GM23338 (cell line): ENCODE results near the gene MGLL. TPM values are rescaled to one million over a fixed set of nuclear protein-coding genes. Genes with fewer than 3 reads are reported as not detected.

Experiments
- ATAC-seq: fragments of 200-7000 bp; cut with Tn5 transposase; 3 replicates; pipeline ENCODE4 v1.9.1; 2020
- DNase-seq: peaks from one replicate; pipeline ENCODE4 v3.0.0-alpha.2; 2015; ENCODE audit warnings: low spot score
- H2AFZ ChIP-seq: fragments of 200-600 bp; sonication (generic); 2 replicates; pipeline ENCODE4 v1.8.0; 2016; ENCODE audit warnings: antibody characterized with exemption, mild to moderate bottlenecking, moderate library complexity
- H3F3A ChIP-seq: fragments of 200-600 bp; sonication (generic); replicated peaks from 2 replicates; pipeline ENCODE4 v1.8.0; 2017; ENCODE audit warnings: antibody characterized with exemption, mixed run types, low read depth
- H3K27ac ChIP-seq: fragments of 200-600 bp; sonication (generic); 2 replicates; pipeline ENCODE4 v1.6.1; 2016; ENCODE audit warnings: low read depth
- H3K27me3 ChIP-seq: fragments of 200-600 bp; sonication (generic); 2 replicates; pipeline ENCODE4 v1.8.0; 2016; ENCODE audit warnings: mild to moderate bottlenecking, mixed run types, moderate library complexity; ENCODE audit not compliant: insufficient read depth
- H3K36me3 ChIP-seq: fragments of 200-600 bp; sonication (generic); 2 replicates; pipeline ENCODE4 v1.8.0; 2016; ENCODE audit warnings: mild to moderate bottlenecking; ENCODE audit not compliant: insufficient read depth
- H3K4me1 ChIP-seq: fragments of 200-600 bp; sonication (generic); 2 replicates; pipeline ENCODE4 v1.8.0; 2016; ENCODE audit warnings: mild to moderate bottlenecking, moderate library complexity; ENCODE audit not compliant: insufficient read depth
- H3K4me2 ChIP-seq: fragments of 200-600 bp; sonication (generic); 2 replicates; pipeline ENCODE4 v1.7.1; 2017; ENCODE audit warnings: mixed run types
- H3K4me3 ChIP-seq: fragments of 200-600 bp; sonication (generic); 2 replicates; pipeline ENCODE4 v1.6.1; 2016; ENCODE audit warnings: mixed run types
- H3K79me2 ChIP-seq: fragments of 200-600 bp; sonication (generic); replicated peaks from 2 replicates; pipeline ENCODE4 v1.8.0; 2017; ENCODE audit warnings: mild to moderate bottlenecking; ENCODE audit not compliant: insufficient read depth
- H3K9me2 ChIP-seq: fragments of 200-600 bp; sonication (generic); 2 replicates; pipeline ENCODE4 v1.8.0; 2017; ENCODE audit not compliant: insufficient read depth
- H4K20me1 ChIP-seq: fragments of 200-600 bp; sonication (generic); replicated peaks from 2 replicates; pipeline ENCODE4 v1.8.0; 2017; ENCODE audit warnings: mild to moderate bottlenecking; ENCODE audit not compliant: insufficient read depth
- H3K27ac Mint-ChIP-seq: 2 replicates; pipeline ENCODE4 v1.8.0; 2020; ENCODE audit warnings: inconsistent platforms, mild to moderate bottlenecking, moderate library complexity, mixed read lengths
- H3K27me3 Mint-ChIP-seq: 3 replicates; pipeline ENCODE4 v1.8.0; 2022; ENCODE audit warnings: low read depth, mild to moderate bottlenecking, moderate library complexity, mixed read lengths, inconsistent platforms; ENCODE audit not compliant: insufficient read depth, poor library complexity
- H3K36me3 Mint-ChIP-seq: 3 replicates; pipeline ENCODE4 v1.8.0; 2021; ENCODE audit warnings: low read depth, mild to moderate bottlenecking, inconsistent platforms, moderate library complexity, mixed read lengths
- H3K4me1 Mint-ChIP-seq: 3 replicates; pipeline ENCODE4 v1.8.0; 2020; ENCODE audit warnings: mild to moderate bottlenecking, inconsistent platforms, mixed read lengths
- H3K4me3 Mint-ChIP-seq: 3 replicates; pipeline ENCODE4 v1.8.0; 2021; ENCODE audit warnings: moderate library complexity, mild to moderate bottlenecking, inconsistent platforms, mixed read lengths
- H3K9me3 Mint-ChIP-seq: 3 replicates; pipeline ENCODE4 v1.8.0; 2020; ENCODE audit warnings: moderate library complexity, mild to moderate bottlenecking, inconsistent platforms, mixed read lengths
- EZH2phosphoT487 ChIP-seq: fragments of 200-600 bp; sonication (generic); IDR thresholded peaks from one replicate; pipeline ENCODE4 v1.8.1; 2018; ENCODE audit warnings: antibody characterized with exemption; ENCODE audit not compliant: unreplicated experiment
- NANOG ChIP-seq: IDR thresholded peaks from 2 replicates; pipeline ENCODE4 v1.6.1; 2016; ENCODE audit warnings: antibody characterized with exemption, borderline replicate concordance
- POLR2AphosphoS5 ChIP-seq: IDR thresholded peaks from 2 replicates; pipeline ENCODE4 v1.6.1; 2016; ENCODE audit warnings: antibody characterized with exemption, low read depth
- STAT1 ChIP-seq: IDR thresholded peaks from one replicate; pipeline ENCODE4 v1.6.1; 2016; ENCODE audit warnings: antibody characterized with exemption; ENCODE audit not compliant: unreplicated experiment
- ZNF114 ChIP-seq: fragments of 250-450 bp; sonication (Bioruptor Pico); IDR thresholded peaks from 2 replicates; pipeline ENCODE4 v1.5.0; 2020; ENCODE audit warnings: mild to moderate bottlenecking, moderate library complexity
- ZNF331 ChIP-seq: fragments of 250-450 bp; sonication (Bioruptor Pico); IDR thresholded peaks from 2 replicates; pipeline ENCODE4 v1.5.0; 2020; ENCODE audit warnings: low read depth, mild to moderate bottlenecking, moderate library complexity
- polyA plus RNA-seq: library from polyadenylated mRNA; unstranded; fragments of >200 nt; fragmentation: Nextera tagmentation; extraction: Ambion mirVana; gene quantifications from 2 replicates; pipeline ENCODE4 v1.2.1, GENCODE V29; 2016
- total RNA-seq: library from RNA; depleted of rRNA; stranded (reverse); fragments of >200 nt; shearing (Covaris generic); gene quantifications from 2 replicates; pipeline ENCODE4 v1.2.3, GENCODE V29; 2014
- TF ChIP-seq, protein P1 (sequence below): IDR thresholded peaks from one replicate; pipeline ENCODE4 v1.6.1; 2018; ENCODE audit warnings: antibody characterized with exemption; ENCODE audit not compliant: unreplicated experiment
- TF ChIP-seq, protein P2 (sequence below): IDR thresholded peaks from 2 replicates; pipeline ENCODE4 v1.6.1; 2016; ENCODE audit warnings: antibody characterized with exemption
- TF ChIP-seq, protein P3 (sequence below), 2 experiments: fragments of 200-600 bp in 1 of 2; sonication (generic) in 1 of 2; conservative IDR thresholded peaks; 2 replicates each; pipeline versions ENCODE4 v1.5.1 to v1.6.1; 2016 to 2017; ENCODE audit warnings: antibody characterized with exemption in 2 of 2, low read depth in 2 of 2, mild to moderate bottlenecking in 2 of 2, moderate library complexity in 1 of 2

MGLL gene
- total and polyA plus RNA-seq, 2 experiments from 2014 or later, result 0.71 to 0.83 TPM

DNA sequence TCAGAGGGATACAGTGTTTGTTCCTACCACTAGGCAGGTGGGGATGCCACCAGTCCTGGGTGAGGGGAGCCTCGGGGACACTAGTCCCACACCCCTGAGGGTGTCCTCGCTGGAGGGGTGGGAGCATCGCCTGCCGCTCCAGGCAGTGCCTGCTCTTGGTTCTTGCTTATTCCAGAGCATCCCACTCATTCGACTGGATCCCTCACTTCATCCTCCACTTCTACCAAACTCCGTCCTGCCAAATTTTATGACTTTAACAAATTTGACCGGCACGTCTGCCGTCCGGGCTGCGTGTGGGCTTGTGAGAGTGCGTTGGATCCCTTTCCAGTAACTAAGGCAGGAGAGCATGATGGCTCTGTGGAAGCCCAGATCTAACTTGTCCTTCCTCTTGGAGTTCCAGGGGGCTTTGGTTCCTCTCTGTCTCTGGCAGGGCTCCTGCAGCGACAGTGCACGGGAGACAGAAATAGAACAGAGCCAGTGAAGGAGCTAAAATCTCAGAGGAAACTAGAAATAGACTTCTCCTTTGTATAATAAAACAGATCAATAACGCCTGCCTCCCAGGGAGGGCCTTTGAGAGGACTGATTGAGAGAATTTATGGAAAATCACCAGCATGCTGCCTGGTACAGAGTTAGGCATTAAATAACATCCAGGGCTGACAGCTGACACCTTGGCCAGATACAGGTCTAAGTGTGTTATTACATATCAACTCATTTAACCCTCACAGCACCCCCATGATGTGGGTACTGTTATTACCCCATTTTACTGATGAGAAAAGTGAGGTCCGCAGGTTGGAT is 34.5 kb downstream of the MGLL start (continued):
- TF ChIP-seq, protein P1, sequence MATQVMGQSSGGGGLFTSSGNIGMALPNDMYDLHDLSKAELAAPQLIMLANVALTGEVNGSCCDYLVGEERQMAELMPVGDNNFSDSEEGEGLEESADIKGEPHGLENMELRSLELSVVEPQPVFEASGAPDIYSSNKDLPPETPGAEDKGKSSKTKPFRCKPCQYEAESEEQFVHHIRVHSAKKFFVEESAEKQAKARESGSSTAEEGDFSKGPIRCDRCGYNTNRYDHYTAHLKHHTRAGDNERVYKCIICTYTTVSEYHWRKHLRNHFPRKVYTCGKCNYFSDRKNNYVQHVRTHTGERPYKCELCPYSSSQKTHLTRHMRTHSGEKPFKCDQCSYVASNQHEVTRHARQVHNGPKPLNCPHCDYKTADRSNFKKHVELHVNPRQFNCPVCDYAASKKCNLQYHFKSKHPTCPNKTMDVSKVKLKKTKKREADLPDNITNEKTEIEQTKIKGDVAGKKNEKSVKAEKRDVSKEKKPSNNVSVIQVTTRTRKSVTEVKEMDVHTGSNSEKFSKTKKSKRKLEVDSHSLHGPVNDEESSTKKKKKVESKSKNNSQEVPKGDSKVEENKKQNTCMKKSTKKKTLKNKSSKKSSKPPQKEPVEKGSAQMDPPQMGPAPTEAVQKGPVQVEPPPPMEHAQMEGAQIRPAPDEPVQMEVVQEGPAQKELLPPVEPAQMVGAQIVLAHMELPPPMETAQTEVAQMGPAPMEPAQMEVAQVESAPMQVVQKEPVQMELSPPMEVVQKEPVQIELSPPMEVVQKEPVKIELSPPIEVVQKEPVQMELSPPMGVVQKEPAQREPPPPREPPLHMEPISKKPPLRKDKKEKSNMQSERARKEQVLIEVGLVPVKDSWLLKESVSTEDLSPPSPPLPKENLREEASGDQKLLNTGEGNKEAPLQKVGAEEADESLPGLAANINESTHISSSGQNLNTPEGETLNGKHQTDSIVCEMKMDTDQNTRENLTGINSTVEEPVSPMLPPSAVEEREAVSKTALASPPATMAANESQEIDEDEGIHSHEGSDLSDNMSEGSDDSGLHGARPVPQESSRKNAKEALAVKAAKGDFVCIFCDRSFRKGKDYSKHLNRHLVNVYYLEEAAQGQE, result no peak
- TF ChIP-seq STAT1 (no peak), POLR2AphosphoS5 (no peak), NANOG (no peak), ZNF331 (no peak)
- TF ChIP-seq, protein P2, sequence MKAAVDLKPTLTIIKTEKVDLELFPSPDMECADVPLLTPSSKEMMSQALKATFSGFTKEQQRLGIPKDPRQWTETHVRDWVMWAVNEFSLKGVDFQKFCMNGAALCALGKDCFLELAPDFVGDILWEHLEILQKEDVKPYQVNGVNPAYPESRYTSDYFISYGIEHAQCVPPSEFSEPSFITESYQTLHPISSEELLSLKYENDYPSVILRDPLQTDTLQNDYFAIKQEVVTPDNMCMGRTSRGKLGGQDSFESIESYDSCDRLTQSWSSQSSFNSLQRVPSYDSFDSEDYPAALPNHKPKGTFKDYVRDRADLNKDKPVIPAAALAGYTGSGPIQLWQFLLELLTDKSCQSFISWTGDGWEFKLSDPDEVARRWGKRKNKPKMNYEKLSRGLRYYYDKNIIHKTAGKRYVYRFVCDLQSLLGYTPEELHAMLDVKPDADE, result no peak

DNA sequence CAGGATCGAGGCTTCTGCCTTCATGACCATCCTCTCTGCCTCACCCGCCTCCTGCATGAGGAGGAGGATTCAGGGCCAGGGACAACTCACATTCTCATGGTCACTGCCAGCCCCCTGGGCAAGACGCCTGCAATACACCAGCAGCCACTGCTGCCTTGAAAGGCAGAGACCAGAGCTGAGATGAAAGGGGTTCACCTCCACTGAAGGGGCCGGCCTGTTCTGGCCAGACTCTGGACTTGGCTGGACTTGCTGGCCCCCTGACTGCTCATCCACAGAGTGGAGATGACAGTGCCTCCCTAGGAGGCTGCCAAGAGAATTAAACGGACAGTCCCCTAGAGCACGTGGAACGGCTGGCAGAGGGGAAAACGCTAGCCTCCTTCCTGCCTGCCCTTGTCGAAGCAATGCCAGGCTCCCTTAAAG is 35.2 kb downstream of the MGLL start:
- no peaks in the 10 kb centered on the region for H3K36me3 Mint-ChIP-seq
- no peak overlapping the region for H3K4me3 ChIP-seq
- no peaks in the 10 kb centered on the region for H3K9me3 Mint-ChIP-seq
- H3K27ac Mint-ChIP-seq, result no peak overlapping the region
- no peaks in the 10 kb centered on the region for H3K4me1 ChIP-seq
- H3K4me2 ChIP-seq, result no peak overlapping the region
- no peak for DNase-seq
- no peaks in the 10 kb centered on the region for H3K27me3 ChIP-seq
- H4K20me1 ChIP-seq, result no peaks in the 10 kb centered on the region
- H3K4me1 Mint-ChIP-seq, result peaks cover 13% of the 10 kb centered on the region
- H3K27me3 Mint-ChIP-seq, result peaks cover 12% of the 10 kb centered on the region
- H2AFZ ChIP-seq, result no peak overlapping the region
- no peaks in the 10 kb centered on the region for H3K9me2 ChIP-seq
- H3F3A ChIP-seq, result no peaks in the 10 kb centered on the region
- no peak for ATAC-seq
- no peaks in the 10 kb centered on the region for H3K79me2 ChIP-seq
- no peaks in the 10 kb centered on the region for H3K36me3 ChIP-seq
- no peak overlapping the region for H3K27ac ChIP-seq
- H3K4me3 Mint-ChIP-seq, result no peak overlapping the region
- TF ChIP-seq, protein P3, sequence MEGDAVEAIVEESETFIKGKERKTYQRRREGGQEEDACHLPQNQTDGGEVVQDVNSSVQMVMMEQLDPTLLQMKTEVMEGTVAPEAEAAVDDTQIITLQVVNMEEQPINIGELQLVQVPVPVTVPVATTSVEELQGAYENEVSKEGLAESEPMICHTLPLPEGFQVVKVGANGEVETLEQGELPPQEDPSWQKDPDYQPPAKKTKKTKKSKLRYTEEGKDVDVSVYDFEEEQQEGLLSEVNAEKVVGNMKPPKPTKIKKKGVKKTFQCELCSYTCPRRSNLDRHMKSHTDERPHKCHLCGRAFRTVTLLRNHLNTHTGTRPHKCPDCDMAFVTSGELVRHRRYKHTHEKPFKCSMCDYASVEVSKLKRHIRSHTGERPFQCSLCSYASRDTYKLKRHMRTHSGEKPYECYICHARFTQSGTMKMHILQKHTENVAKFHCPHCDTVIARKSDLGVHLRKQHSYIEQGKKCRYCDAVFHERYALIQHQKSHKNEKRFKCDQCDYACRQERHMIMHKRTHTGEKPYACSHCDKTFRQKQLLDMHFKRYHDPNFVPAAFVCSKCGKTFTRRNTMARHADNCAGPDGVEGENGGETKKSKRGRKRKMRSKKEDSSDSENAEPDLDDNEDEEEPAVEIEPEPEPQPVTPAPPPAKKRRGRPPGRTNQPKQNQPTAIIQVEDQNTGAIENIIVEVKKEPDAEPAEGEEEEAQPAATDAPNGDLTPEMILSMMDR (conservative IDR thresholded peaks at IDR 0.05; ENCODE audit: low read depth in 2 of 2), result no peak
- no peak for TF ChIP-seq EZH2phosphoT487
- TF ChIP-seq ZNF114 (CRISPR knock-in tag), result no peak
- TF ChIP-seq, protein P1, result no peak
